SK-N-SH treated with all-trans-retinoic acid at 6 μM for 48 hours (cell line): Measurements from ENCODE around the gene CDH16.

Experiments
- ATAC-seq: fragments of 200-7000 bp; cut with Tn5 transposase; 3 replicates; pipeline ENCODE4 v1.9.1; 2020; ENCODE audit warnings: mild to moderate bottlenecking, moderate library complexity
- ARNTL ChIP-seq: fragments of 450-650 bp; formaldehyde crosslinking; IDR thresholded peaks from 2 replicates; pipeline ENCODE4 v1.5.0; 2020; ENCODE audit warnings: low read depth, mild to moderate bottlenecking, moderate library complexity, borderline replicate concordance
- BACH2 ChIP-seq: fragments of 250-450 bp; sonication (Bioruptor Pico); IDR thresholded peaks from 2 replicates; pipeline ENCODE4 v1.9.0; 2021; ENCODE audit warnings: mild to moderate bottlenecking, borderline replicate concordance
- CREB5 ChIP-seq: fragments of 250-450 bp; sonication (Bioruptor Pico); IDR thresholded peaks from 2 replicates; pipeline ENCODE4 v1.5.1; 2020; ENCODE audit warnings: low read depth, mild to moderate bottlenecking, moderate library complexity
- CSDC2 ChIP-seq: fragments of 250-450 bp; sonication (Bioruptor Pico); IDR thresholded peaks from 2 replicates; pipeline ENCODE4 v1.5.0; 2020; ENCODE audit warnings: mild to moderate bottlenecking, moderate library complexity
- CSRNP3 ChIP-seq: fragments of 250-450 bp; sonication (Bioruptor Pico); IDR thresholded peaks from 2 replicates; pipeline ENCODE4 v1.5.1; 2021; ENCODE audit warnings: mild to moderate bottlenecking, moderate library complexity
- ESRRG ChIP-seq: fragments of 250-450 bp; sonication (Bioruptor Pico); IDR thresholded peaks from 2 replicates; pipeline ENCODE4 v1.6.1; 2021; ENCODE audit warnings: mild to moderate bottlenecking
- GLIS3 ChIP-seq: fragments of 250-450 bp; sonication (Bioruptor Pico); IDR thresholded peaks from 2 replicates; pipeline ENCODE4 v1.5.0; 2020; ENCODE audit warnings: mild to moderate bottlenecking, moderate library complexity
- ISL1 ChIP-seq: fragments of 250-450 bp; sonication (Bioruptor Pico); IDR thresholded peaks from 2 replicates; pipeline ENCODE4 v2.1.2; 2022; ENCODE audit warnings: mild to moderate bottlenecking, moderate library complexity
- OSR1 ChIP-seq: fragments of 250-450 bp; sonication (Bioruptor Pico); IDR thresholded peaks from 2 replicates; pipeline ENCODE4 v1.8.0; 2022; ENCODE audit warnings: moderate library complexity, mild to moderate bottlenecking, inconsistent platforms
- PPARA ChIP-seq: fragments of 250-450 bp; sonication (Bioruptor Pico); IDR thresholded peaks from 2 replicates; pipeline ENCODE4 v1.5.0; 2020; ENCODE audit warnings: mild to moderate bottlenecking, borderline replicate concordance
- RARB ChIP-seq: fragments of 250-450 bp; sonication (Bioruptor Pico); IDR thresholded peaks from 2 replicates; pipeline ENCODE4 v1.8.0; 2021; ENCODE audit warnings: mild to moderate bottlenecking, moderate library complexity
- SNAI2 ChIP-seq: fragments of 250-450 bp; sonication (Bioruptor Pico); IDR thresholded peaks from 2 replicates; pipeline ENCODE4 v1.5.0; 2020; ENCODE audit warnings: mild to moderate bottlenecking, moderate library complexity
- TCF4 ChIP-seq: fragments of 250-450 bp; sonication (Bioruptor Pico); IDR thresholded peaks from 2 replicates; pipeline ENCODE4 v1.8.0; 2021; ENCODE audit warnings: mild to moderate bottlenecking, moderate library complexity, borderline replicate concordance
- TOX ChIP-seq: fragments of 250-450 bp; sonication (Bioruptor Pico); IDR thresholded peaks from 2 replicates; pipeline ENCODE4 v1.8.0; 2021; ENCODE audit warnings: mild to moderate bottlenecking, moderate library complexity, borderline replicate concordance
- TSHZ2 ChIP-seq: fragments of 250-450 bp; sonication (Bioruptor Pico); IDR thresholded peaks from 2 replicates; pipeline ENCODE4 v1.5.0; 2020; ENCODE audit warnings: mild to moderate bottlenecking, moderate library complexity
- ZC3H10 ChIP-seq: fragments of 250-450 bp; sonication (Bioruptor Pico); IDR thresholded peaks from 2 replicates; pipeline ENCODE4 v1.5.1; 2021; ENCODE audit warnings: mild to moderate bottlenecking, moderate library complexity
- ZFP3 ChIP-seq: fragments of 250-450 bp; sonication (Bioruptor Pico); IDR thresholded peaks from 2 replicates; pipeline ENCODE4 v1.5.0; 2020; ENCODE audit warnings: mild to moderate bottlenecking, moderate library complexity
- ZFP30 ChIP-seq: fragments of 450-650 bp; formaldehyde crosslinking; IDR thresholded peaks from 2 replicates; pipeline ENCODE4 v1.5.0; 2022; ENCODE audit warnings: mild to moderate bottlenecking, moderate library complexity
- ZNF565 ChIP-seq: fragments of 450-650 bp; formaldehyde crosslinking; conservative IDR thresholded peaks from 2 replicates; pipeline ENCODE4 v1.5.0; 2020; ENCODE audit warnings: low read depth, mild to moderate bottlenecking, moderate library complexity
- ZNF70 ChIP-seq: fragments of 450-650 bp; formaldehyde crosslinking; IDR thresholded peaks from 2 replicates; pipeline ENCODE4 v1.5.0; 2020; ENCODE audit warnings: mild to moderate bottlenecking, moderate library complexity
- ZNF8 ChIP-seq: fragments of 450-650 bp; formaldehyde crosslinking; IDR thresholded peaks from 2 replicates; pipeline ENCODE4 v1.5.0; 2020; ENCODE audit warnings: mild to moderate bottlenecking, moderate library complexity

Gene CDH16

GRCh38 chr16:66918803-66919568 is at the start of gene CDH16:
TSS of gene CDH16 (minus strand) at chr16:66918885. CDS start at chr16:66918065, 820 bp downstream.
- no peak for ATAC-seq
- no peak for TF ChIP-seq CREB5 (CRISPR knock-in tag)
- TF ChIP-seq ZFP3 (CRISPR knock-in tag), result no peak
- TF ChIP-seq OSR1 (CRISPR knock-in tag), result no peak
- TF ChIP-seq ESRRG (CRISPR knock-in tag), result no peak
- no peak for TF ChIP-seq CSDC2 (CRISPR knock-in tag)
- TF ChIP-seq ZNF70 (CRISPR knock-in tag), result no peak
- TF ChIP-seq SNAI2 (CRISPR knock-in tag), result no peak
- TF ChIP-seq TSHZ2 (CRISPR knock-in tag), result no peak
- TF ChIP-seq ZFP30 (CRISPR knock-in tag), result no peak
- TF ChIP-seq ZC3H10 (CRISPR knock-in tag), result no peak
- no peak for TF ChIP-seq PPARA (CRISPR knock-in tag)
- no peak for TF ChIP-seq GLIS3 (CRISPR knock-in tag)
- TF ChIP-seq RARB, result no peak
- no peak for TF ChIP-seq ZNF8
- TF ChIP-seq TCF4, result no peak
- TF ChIP-seq, all 23 proteins: peak for 0

- ATAC-seq, result no peak
- TF ChIP-seq ZNF70 (CRISPR knock-in tag) (no peak), PPARA (CRISPR knock-in tag) (no peak), ARNTL (CRISPR knock-in tag) (no peak), ZNF565 (CRISPR knock-in tag) (no peak), CSDC2 (CRISPR knock-in tag) (no peak), BACH2 (CRISPR knock-in tag) (no peak), ZNF8 (no peak), GLIS3 (CRISPR knock-in tag) (no peak), ESRRG (CRISPR knock-in tag) (no peak), ZFP3 (CRISPR knock-in tag) (no peak), ISL1 (CRISPR knock-in tag) (no peak), ZC3H10 (CRISPR knock-in tag) (no peak), CSRNP3 (CRISPR knock-in tag) (no peak), SNAI2 (CRISPR knock-in tag) (no peak), ZFP30 (CRISPR knock-in tag) (no peak), OSR1 (CRISPR knock-in tag) (no peak), TSHZ2 (CRISPR knock-in tag) (no peak), TCF4 (no peak), TOX (CRISPR knock-in tag) (no peak)
Observed at GRCh38 chr16:66964049-66964448, 45.4 kb upstream of the CDH16 start.

- no peak for ATAC-seq
- no peak for TF ChIP-seq ZFP3 (CRISPR knock-in tag)
- TF ChIP-seq GLIS3 (CRISPR knock-in tag), result no peak
- no peak for TF ChIP-seq ZNF8
- TF ChIP-seq CSDC2 (CRISPR knock-in tag), result no peak
- TF ChIP-seq, all 23 proteins: peak for 0
Observed at GRCh38 chr16:66961914-66962313, 43.2 kb upstream of the CDH16 start.
